Renal cortex interstitium (tissue), 15 donors: Measurements from ENCODE around the gene ANGPTL1. TPM values are rescaled to one million over a fixed set of nuclear protein-coding genes. Genes with fewer than 3 reads are reported as not detected.

Source experiments
- DNase-seq, 11 donors: peaks; one replicate each; pipeline ENCODE4 v3.0.0-alpha.2; 2013; ENCODE audit warnings: low read depth in 9 of 11, low spot score in 4 of 11; ENCODE audit errors: extremely low read depth in 1 of 11
- long read RNA-seq, 16 experiments: transcript quantifications; one replicate each; lab custom pipeline, GENCODE V29; 2026
- polyA plus RNA-seq, 3 donors: library from polyadenylated mRNA; unstranded; fragments of 120-200 nt; gene quantifications; one replicate each; pipeline ENCODE4 v1.2.1, GENCODE V29; 2013; ENCODE audit not compliant: insufficient read length in 3 of 3

ANGPTL1 gene, protein sequence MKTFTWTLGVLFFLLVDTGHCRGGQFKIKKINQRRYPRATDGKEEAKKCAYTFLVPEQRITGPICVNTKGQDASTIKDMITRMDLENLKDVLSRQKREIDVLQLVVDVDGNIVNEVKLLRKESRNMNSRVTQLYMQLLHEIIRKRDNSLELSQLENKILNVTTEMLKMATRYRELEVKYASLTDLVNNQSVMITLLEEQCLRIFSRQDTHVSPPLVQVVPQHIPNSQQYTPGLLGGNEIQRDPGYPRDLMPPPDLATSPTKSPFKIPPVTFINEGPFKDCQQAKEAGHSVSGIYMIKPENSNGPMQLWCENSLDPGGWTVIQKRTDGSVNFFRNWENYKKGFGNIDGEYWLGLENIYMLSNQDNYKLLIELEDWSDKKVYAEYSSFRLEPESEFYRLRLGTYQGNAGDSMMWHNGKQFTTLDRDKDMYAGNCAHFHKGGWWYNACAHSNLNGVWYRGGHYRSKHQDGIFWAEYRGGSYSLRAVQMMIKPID
- polyA plus RNA-seq, result 1 to 10 TPM; 4.9 to 6.8 (median 5.0) TPM
- long read RNA-seq, donor 1, result 0 reads
- long read RNA-seq, donor 2, partial matches to known transcripts, result 0 of 2 reads
- long read RNA-seq, donor 2, other reads (novel, unspliced or antisense), result 0 of 2 reads
- long read RNA-seq, donor 3, partial matches to known transcripts, result 0 of 2 reads
- long read RNA-seq, donor 3, other reads (novel, unspliced or antisense), result 0 of 2 reads
- long read RNA-seq, donor 4, partial matches to known transcripts, result 0 of 1 reads
- long read RNA-seq, donor 4, other reads (novel, unspliced or antisense), result 0 of 1 reads
- long read RNA-seq, donor 5, result 0 reads
- long read RNA-seq, donor 6, result 0 reads
- long read RNA-seq, donor 7, partial matches to known transcripts, result 0 of 3 reads
- long read RNA-seq, donor 7, other reads (novel, unspliced or antisense), result 0 of 3 reads
- long read RNA-seq, donor 8, partial matches to known transcripts, result 0 of 4 reads
- long read RNA-seq, donor 8, other reads (novel, unspliced or antisense), result 0 of 4 reads
- long read RNA-seq, donor 9, result 0 reads
- long read RNA-seq, donor 10, partial matches to known transcripts, result 0 of 1 reads
- long read RNA-seq, donor 10, other reads (novel, unspliced or antisense), result 0 of 1 reads
- long read RNA-seq, donor 11, partial matches to known transcripts, result 0 of 3 reads
- long read RNA-seq, donor 11, other reads (novel, unspliced or antisense), result 0 of 3 reads
- long read RNA-seq, donor 12, result 0 reads
- long read RNA-seq, donor 13, partial matches to known transcripts, result 65 of 67 reads
- long read RNA-seq, donor 13, other reads (novel, unspliced or antisense), result 0 of 67 reads
- long read RNA-seq, donor 14, partial matches to known transcripts, result 0 of 2 reads
- long read RNA-seq, donor 14, other reads (novel, unspliced or antisense), result 0 of 2 reads
- long read RNA-seq, donor 15, partial matches to known transcripts, result 0 of 1 reads
- long read RNA-seq, donor 15, other reads (novel, unspliced or antisense), result 0 of 1 reads
- long read RNA-seq, donor 16, partial matches to known transcripts, result 6 of 6 reads
- long read RNA-seq, donor 16, other reads (novel, unspliced or antisense), result 0 of 6 reads

DNA sequence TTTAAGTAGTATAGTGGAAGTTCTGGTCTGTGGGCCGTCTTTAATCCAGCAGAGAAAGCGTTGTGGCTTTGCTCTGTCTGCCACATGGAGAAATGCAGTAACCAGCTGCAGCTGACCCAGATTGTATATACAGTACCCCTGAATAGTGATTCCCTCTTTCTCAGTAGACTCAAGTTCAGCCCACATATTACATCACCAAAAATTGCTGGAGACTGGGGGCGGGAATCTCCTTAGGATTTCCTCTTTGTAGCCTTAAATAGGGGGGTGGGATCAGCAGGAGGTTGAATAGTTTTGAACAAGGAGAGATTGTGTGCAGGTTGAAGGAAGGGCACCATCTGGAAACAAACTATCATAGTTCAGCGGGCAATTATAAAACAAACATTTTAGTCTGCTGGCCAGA is at the start of gene ANGPTL1:
TSS of gene ANGPTL1 (minus strand) at position 134 of the 400 bp plus-strand sequence. CDS start 5,301 bp downstream, outside the sequence.
- DNase-seq, result peak in 8 of 11 donors; percentile 23 to 64 (median 36)

DNA sequence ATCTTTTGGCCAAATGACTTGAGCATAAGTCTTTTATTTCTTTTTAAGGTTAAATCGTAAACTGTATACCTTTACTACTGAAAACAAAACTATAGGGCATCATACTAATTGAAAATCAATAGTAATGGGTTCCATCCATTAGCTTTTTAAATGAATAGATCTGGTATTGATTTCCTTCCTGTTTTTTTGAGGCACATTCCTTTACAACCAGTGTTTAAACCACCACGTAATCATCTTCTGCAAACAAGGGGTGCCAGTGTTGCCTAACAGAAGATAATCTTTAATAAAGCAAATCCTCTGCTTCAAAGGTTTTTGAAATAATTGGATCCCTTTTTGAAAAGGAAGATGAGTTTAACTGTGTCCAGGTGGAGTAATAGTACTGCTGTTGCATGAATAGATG is 48.7 kb upstream of the ANGPTL1 start:
- no peak for DNase-seq

DNA sequence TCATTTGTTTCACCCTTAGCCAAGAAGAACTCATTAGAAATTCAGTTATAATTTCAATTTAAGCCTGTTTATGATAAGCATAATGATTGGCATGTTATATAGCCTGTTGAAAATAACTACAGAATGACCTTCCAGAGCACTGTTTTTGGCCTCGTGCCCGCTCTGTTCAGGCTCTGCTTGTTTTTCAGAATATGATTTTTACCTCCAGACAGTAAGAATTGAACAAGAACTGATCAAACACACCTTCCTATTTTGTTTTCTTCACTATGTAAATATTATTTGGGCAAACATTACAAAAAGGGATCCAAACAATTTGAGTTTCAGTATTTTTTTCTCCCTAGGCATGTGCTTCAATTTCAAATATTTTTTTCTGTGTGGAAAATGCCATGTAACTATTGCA is 48.1 kb upstream of the ANGPTL1 start:
- DNase-seq, result no peak

DNA sequence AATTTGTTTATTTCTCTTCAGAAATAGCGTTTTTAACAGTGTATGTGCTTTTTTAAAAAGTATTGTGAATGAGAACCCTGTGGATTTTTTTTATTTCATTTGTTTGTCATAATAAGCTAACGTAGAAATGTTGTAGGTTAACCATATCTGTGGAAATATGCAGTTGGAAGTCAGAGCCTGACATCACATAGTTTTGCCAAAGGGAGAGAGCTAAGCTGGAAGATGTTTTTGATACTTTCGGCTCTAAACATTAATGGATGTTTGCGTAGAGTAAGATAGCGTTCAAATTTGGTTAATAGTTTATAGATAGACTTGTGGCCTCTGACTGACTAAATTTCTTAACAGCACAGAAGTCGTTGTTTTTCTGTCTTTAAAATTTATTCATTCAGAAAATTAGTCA is 47.4 kb upstream of the ANGPTL1 start:
- DNase-seq, result no peak

DNA sequence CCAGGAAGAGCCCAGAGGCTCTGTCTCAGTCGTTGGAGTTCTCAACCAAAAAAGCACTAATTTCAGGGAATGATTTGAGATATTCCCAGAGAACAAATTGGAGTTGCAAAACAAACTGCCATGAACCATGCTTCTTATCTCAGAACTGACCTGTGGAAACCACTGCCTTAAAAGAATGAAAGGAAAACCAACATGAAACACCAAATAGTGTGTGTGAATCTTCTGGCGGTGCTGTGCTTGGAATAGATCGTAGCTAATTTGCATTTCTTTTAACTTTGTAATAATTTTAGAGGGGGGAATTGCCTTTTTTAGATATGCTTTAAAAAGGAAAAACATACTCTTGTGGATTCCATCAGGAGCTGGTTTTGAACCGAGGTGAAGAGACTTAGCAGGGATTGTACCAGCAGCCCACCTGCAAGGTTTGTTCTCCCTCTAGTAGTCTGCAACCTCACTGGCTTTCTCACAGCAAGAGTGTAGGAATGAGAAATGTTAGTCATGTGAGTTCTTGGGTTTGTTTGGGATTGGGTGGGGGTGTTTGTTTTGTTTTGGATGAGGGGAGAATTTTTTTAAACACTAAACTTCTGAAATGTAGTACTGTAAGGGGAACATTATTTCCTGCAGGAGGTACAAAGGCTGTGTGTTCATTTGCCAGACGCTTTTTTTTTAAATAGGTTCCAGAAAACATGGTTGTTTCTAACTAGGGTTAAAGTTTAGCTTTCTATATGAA is 45.7 kb upstream of the ANGPTL1 start:
- DNase-seq, result no peak

DNA sequence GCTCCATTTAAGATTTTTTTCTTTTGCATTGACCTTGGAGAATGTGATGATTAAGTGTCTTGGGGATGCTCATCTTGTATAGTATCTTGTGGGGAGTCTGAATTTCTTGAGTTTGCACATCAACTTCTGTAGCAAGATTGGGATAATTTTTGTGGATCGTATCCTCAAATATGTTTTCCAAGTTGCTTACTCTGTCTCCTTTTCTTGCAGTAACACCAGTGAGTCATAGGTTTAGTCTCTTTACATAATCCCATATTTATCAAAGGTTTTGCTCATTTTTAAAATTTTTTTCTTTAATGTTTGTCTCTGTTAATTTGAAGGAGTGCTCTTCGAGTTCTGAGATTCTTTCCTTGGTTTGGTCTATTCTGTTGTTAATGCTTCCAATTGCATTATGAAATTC is 41.7 kb upstream of the ANGPTL1 start:
- no peak for DNase-seq

DNA sequence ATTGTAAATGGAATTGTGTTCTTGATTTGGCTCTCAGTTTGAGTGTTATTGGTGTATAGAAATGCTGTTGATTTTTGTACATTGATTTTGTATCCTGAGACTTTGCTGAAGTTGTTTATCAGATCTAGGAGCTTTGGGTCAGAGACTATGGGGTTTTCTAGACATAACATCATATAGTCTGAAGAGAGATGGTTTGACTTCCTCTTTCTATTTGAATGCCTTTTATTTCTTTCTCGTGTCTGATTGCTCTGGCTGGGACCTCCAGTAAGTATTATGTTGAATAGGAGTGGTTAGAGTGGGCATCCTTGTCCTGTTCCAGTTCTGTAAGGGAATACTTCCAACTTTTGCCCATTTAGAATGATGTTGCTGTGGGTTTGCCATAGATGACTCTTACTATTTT is 39.1 kb upstream of the ANGPTL1 start:
- DNase-seq, result no peak

DNA sequence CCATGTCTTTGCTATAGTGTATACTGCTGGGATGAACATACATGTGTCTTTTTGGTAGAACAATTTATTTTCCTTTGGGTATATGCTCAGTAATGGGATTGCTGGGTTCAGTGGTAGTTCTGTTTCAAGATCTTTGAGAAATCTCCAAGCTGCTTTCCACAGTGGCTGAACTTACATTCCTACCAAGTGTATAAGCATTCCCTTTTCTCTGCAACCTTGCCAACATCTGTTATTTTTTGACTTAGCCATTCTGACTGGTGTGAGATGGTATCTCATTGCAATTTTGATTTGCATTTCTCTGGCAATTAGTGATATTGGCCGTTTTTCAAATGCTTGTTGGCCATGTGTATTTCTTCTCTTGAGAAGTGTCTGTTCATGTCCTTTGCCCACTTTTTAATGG is 37.5 kb upstream of the ANGPTL1 start:
- DNase-seq, result no peak

DNA sequence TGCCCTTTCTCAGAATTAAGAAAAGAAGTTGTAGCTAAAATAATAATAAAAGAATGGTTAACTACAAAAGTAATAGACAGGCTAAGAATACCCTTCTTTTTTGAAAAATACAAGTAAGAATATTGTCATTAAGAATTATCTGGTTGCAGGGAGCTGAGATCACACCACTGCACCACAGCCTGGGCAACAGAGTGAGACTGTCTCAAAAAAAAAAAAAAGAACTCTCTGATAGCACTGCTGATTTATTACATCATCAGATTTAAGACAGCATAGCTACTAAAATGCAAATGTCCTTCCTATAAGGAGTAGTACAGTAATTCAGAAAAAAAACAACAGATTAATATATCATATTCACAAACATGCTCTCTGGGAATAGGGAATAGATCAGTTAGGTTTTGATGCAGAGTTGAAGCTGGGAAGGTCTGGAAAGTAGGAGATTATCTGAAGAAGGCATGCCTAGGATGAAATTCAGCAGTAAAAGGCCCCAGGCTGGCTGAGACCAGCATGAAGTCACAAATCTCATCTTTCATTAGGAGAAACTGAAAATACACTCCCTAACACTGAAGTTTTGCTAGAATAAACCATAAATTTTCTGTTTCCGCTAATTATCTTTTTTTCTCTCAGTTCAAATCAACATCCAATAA is 30.7 kb upstream of the ANGPTL1 start:
- DNase-seq, result no peak

DNA sequence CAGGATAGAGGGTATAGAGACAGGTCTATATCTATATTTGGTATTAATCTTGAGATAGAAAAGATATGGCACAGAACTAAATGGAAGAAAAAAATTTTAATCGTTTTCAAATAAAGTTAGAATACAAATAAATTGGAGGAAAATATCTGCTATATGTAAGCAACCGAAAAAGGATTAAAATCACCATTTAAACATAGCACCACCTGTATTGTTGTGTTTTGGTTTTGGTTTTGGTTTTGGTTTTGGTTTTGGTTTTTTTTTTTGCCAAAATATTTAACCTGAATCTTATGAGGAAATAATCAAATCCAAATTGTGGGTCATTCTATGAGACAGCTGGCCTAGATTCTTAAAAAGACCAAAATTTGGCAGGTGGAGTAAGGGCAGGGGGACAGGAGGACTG is 28.5 kb upstream of the ANGPTL1 start:
- DNase-seq, result no peak

DNA sequence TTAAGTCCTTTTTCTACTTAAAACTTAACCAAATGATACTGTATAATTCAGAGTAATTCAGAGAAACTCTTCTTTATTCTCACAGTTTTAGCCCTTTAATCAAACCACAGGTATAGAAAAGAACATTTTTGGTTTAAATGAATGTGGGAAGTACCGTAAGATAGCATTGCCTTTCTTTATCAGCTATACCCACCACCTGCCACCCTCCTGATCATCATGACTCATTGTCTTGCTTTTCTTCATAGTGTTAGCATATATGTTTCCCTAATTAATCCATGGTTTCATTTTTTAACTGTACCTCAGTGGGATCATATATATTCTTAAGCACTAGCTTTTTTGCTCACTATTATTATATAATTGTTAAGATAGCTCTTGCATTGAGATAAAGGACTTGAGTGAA is 27.5 kb upstream of the ANGPTL1 start:
- DNase-seq, result no peak

DNA sequence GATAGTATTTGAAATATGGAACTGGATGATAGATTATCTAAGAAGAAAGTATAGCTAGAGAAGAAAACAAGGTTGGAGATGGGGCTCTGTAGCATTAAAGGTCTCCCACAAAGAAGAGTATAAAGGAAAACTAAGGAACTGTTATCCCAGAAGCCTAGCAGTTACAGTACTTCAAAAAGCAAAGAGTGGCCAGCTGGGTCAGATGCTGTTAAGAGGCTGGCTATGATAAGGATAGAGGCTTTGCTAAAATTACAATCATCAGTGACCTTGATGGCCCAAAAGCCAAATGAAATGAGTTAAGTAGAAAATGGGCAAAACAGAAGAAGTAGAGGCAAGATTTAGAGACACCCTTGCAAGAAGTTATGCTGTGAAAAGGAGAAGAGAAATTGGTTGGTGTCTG is 25.1 kb upstream of the ANGPTL1 start:
- DNase-seq, result no peak

DNA sequence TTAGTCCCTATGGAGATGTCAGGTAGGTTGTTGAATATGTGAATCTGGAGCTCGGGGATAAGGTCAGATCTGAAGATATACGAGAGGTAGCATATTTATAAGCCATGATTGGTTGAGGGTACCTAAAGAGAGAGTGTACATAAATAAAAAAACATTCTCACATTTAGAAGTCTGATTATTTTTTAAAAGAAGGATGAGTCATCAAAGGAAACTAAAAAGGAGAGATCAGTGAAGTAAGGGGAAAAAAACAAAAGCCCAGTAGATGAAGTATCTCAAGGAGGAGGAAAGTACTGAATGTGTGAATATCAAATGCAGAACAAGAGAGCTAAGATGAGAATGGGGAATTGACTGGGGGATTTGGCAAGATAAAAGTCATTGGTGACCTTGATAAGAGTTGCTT is 15.7 kb upstream of the ANGPTL1 start:
- DNase-seq, result no peak

DNA sequence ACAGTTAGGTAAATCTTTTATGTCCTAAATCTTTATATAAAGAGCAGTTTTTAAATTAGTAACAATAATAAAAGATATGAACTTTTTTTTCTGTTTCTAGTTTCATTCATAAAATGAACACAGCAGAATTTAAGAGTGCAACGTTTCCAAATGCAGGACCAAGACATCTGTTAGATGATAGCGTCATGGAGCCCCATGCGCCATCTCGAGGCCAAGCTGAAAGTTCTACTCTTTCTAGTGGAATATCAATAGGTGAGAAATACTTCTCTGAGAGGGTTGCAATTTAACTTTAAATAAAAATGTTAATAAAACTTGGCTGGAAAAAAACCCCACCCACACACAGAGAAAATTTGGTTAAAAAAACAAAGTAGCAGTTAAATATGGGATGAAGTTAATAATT is 15.0 kb upstream of the ANGPTL1 start:
- DNase-seq, result no peak

DNA sequence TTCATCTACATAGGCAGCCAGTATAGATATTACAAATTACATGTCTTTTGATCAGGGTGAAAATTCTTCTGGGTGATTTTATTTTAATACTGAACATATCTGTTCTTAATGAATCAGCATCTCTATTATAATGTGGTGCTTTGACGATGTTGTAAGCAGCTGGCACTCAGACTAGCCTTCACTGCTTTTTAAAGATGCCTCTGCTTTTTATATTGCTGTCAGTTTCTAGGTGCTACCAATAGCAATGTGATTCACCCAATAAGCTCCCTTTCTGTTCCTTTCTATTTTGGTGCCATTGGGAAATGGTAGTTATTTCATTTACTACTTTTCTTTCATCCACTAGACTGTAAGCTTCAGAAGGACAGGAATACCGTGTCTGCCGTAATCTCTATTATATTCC is 11.1 kb upstream of the ANGPTL1 start:
- DNase-seq, result no peak

DNA sequence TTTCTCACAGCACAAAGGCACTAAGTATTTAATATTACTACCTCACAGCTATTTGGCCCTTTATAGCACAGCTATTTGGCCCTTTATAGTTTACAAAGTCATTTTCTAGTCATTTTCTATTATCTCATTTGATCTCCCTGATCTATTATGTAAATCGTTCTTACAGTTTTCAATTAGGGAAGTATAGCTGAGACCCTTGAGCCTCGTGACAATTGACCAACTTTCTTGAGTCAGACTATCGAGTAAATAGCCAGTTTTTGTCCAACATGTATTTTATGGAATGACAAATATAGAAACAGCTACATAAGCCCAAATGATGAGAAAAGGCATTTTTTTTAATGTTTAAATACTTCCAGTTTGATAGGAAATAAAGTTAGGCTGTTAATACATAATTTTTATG is 7.0 kb upstream of the ANGPTL1 start:
- DNase-seq, result no peak

DNA sequence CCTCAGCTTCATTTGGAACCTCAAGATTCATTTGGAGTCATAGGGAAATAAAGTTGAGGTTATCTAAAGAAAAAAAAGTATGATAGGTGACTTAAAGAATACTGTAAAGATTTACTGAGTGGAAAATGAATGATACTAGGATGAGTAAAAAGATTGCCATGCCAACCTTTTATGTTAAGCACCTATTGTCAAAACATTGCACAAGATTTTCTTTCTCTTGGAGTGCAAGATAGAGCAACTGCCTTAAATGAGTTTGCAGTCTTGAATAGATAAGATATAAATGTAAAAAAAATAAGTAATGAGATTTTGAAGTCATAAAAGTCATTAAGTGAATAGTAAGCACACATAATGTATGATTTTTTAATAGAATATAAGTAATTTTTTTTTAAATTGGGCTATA is 5.1 kb upstream of the ANGPTL1 start:
- no peak for DNase-seq

DNA sequence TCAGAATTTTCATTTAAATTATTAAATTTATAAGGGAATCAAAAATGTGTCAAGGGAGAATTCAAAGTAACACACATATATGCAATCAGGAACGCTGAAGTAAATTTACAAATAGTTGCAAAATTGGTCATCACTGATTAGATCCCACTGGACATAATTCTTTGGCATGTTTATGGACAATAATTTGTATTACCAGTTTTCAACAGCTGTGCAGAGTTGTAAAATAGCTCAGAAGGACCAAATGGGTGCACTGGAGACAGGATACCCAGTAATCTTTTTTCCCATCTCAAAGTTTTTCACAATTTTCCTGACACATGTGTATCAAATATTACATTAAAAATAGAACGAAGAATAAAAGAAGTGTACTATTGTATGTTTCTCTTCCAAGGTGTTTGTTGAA is 4.1 kb upstream of the ANGPTL1 start:
- DNase-seq, result no peak
